Ishikawa (cell line): ENCODE results near the gene ORAI2.

ENCODE experiments used
- CEBPB ChIP-seq: IDR thresholded peaks from 2 replicates; pipeline ENCODE4 v1.6.1; 2012
- EGR1 ChIP-seq: IDR thresholded peaks from 2 replicates; pipeline ENCODE4 v1.6.1; 2012
- EP300 ChIP-seq: IDR thresholded peaks from 2 replicates; pipeline ENCODE4 v1.6.1; 2012; ENCODE audit warnings: borderline replicate concordance
- MAX ChIP-seq: IDR thresholded peaks from 2 replicates; pipeline ENCODE4 v1.6.1; 2012
- RAD21 ChIP-seq: IDR thresholded peaks from 2 replicates; pipeline ENCODE4 v1.6.1; 2012; ENCODE audit warnings: low read depth
- REST ChIP-seq: IDR thresholded peaks from 2 replicates; pipeline ENCODE4 v1.6.1; 2012; ENCODE audit warnings: low read depth, mild to moderate bottlenecking
- TCF12 ChIP-seq: IDR thresholded peaks from 2 replicates; pipeline ENCODE4 v1.6.1; 2012; ENCODE audit warnings: low read depth
- USF1 ChIP-seq: IDR thresholded peaks from 2 replicates; pipeline ENCODE4 v1.6.1; 2012
- YY1 ChIP-seq: IDR thresholded peaks from 2 replicates; pipeline ENCODE4 v1.6.1; 2012; ENCODE audit warnings: low read depth
- ZBTB7A ChIP-seq: IDR thresholded peaks from 2 replicates; pipeline ENCODE4 v1.6.1; 2012; ENCODE audit warnings: low read depth

- no peak for TF ChIP-seq EP300
- no peak for TF ChIP-seq REST
- no peak for TF ChIP-seq CEBPB
- TF ChIP-seq RAD21 = no peak
- no peak for TF ChIP-seq ZBTB7A
- TF ChIP-seq MAX = no peak
- TF ChIP-seq USF1 = no peak
- no peak for TF ChIP-seq TCF12
- no peak for TF ChIP-seq EGR1
- TF ChIP-seq YY1 = no peak
These were observed 21.1 kb downstream of the ORAI2 start for GRCh38 chr7:102454468-102454867.
